Measurements from ENCODE around the gene HOXC11.

HOXC11 gene

DNA sequence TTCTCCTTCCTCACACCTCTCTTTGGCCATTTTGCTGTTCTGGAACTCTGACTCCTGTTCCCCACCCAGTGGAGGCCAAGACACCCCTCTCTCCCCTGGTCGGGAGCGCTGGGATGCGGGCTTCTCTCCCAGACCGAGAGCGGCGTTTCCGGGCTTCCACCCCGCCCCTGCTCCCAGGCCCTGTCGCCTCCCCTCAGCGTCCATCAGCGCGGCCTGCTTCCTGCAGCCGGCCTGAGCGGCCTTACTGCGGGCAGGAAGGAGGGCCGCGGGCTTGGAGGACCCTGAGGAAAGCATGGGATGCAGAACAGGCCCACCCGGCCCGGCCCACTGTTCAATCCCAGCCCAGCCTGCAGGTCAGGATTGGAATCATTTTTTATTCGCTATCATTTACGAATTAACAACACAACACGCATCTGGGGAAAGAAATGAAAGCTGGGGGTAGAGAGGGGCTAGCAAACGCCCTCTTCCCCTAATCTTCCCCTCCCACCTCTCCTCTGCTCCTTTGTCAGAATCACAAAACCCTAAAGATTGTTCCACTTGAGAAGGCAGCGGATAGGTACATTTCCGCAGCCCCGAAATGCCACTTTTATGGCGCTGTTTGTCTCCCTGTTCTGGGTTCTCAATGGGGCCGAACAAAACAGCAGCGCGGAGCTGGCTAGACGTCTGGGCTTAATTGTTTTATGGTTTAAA lies 32.1 kb downstream of the HOXC11 start:
- TF ChIP-seq, protein P1, sequence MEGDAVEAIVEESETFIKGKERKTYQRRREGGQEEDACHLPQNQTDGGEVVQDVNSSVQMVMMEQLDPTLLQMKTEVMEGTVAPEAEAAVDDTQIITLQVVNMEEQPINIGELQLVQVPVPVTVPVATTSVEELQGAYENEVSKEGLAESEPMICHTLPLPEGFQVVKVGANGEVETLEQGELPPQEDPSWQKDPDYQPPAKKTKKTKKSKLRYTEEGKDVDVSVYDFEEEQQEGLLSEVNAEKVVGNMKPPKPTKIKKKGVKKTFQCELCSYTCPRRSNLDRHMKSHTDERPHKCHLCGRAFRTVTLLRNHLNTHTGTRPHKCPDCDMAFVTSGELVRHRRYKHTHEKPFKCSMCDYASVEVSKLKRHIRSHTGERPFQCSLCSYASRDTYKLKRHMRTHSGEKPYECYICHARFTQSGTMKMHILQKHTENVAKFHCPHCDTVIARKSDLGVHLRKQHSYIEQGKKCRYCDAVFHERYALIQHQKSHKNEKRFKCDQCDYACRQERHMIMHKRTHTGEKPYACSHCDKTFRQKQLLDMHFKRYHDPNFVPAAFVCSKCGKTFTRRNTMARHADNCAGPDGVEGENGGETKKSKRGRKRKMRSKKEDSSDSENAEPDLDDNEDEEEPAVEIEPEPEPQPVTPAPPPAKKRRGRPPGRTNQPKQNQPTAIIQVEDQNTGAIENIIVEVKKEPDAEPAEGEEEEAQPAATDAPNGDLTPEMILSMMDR (IDR thresholded peaks at IDR 0.05) = no peak

DNA sequence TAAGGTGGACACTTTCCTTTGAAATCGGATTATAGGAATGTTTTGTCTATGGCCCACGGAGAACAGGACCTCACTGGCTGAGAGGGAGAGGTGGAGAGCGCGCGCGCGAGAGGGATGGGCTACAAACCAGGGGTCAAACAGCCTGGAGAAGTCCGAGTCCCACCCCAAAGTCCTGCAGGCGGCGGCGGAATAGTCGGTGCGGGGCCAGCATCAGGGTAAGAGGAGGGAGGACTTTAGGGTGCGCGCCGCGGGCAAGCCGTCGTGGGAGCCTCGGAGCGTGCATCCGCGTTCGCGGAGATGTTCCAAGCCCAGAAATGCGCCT lies 32.6 kb downstream of the HOXC11 start:
- TF ChIP-seq, protein P1 (IDR thresholded peaks at IDR 0.05) = no peak

DNA sequence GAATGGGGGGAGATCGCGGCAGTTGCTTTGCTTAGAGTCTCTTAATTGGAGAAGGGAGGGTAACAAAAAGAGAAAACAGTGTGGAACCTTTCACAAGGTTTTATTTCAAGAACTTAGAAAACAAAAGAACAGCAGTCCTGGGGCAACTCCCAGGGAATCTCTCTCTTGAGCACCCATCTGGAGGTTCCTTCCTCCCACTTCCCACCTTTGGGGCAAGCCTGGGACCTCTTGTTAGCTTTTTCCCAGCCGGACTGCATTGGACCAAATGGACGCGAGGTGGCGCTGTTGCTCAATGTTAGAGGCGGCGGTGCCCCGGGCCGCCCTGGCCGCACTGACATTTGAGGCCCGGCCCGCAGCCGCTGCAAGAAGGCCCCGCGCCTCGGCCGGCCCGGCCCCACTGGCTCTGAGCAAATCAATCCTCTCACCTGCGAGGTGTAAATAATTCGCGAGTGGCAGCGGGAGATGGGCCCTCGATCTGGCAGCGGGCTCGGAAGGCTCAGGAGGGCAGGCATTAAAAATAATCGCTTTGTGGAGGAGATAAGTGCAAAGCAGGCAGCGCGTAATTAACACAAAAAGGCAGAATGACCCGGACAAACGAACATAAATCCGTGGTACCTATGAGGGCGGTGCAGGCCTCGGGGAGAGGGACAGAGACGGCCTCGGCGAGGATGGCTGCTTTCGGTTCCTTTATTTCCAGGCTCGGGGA lies 33.1 kb downstream of the HOXC11 start:
- TF ChIP-seq, protein P1 (IDR thresholded peaks at IDR 0.05) = peak; percentile 89

DNA sequence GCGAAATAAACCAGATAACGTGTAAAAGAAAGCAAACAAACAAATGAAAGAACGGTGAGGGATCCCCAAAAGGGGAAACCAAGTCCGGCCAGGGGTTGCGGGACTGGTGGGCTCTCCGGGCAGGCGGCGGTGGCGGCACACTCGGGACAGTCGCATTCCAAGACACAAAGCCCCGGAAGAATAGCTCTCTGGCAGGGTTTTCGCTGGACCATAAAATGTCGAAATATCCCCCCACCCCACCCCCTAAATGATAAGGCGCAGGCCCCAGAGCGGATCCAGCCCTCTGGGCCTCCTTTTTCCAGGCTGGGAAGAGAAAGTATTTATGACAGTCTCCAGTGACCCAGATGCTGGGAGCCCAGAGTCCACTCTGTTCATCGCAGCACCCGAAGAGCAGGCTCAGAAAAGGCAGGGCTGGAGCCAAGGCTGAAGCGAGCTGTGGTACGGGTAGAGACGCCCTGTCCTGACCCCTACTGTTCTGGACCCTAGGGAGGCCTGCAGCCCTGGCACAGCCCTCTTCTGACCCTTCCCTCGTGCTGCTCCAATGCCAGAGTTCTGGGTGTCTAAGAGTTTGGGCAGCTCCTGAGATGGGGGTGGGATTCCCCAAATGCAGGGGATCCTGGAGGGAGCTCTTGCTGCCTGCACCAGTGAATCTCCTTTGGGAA lies 33.8 kb downstream of the HOXC11 start:
- TF ChIP-seq, protein P1 (IDR thresholded peaks at IDR 0.05) = no peak

DNA sequence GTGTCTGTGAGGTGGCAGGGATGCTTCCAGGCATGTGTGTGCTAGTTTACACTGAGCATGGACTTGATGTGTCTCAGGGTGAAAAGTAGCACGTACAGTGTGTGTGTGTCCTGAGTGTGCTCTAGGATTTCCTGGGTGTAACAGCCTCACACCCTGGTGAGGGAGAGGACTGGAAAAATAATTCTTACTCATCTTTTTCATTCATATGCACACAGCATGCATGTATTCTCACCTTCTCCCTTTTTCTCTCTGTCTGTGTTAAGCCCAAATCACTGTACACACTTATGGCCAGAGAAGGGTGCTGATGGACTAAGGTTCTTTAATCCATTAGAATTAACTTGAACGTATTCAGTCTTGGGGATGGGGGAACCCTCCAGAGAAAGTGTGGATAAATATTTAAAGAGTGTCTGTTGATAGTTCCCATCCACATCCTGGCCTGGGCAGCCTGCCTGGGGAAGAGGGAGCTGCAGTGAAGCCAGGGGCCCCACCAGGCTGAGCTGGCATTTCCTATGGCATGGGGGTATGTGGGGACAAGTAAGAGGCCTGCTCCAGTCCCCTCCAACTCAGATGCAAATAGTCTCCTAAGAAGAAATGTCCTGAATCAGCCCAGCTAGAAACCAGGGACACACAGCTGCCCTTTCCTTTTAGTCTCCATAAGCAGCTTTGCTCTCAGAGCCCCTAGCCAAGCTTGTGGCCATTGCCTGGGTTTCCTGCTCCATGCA lies 34.8 kb downstream of the HOXC11 start:
- TF ChIP-seq, protein P1 (IDR thresholded peaks at IDR 0.05) = no peak

DNA sequence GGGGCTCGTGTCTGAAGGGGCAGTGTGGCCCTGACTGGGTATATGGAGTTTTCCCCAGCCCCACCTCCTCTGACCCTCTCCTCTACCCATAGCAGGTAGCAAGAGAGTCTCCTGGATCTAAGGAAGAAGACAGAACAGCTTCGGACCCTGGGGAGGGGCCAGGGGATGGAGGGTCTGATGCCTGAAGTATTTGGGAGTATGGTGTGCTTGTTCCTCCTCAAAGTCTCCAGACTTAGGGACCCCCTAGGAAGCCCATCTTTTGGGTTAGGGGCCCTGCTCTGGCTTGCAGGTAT lies 35.3 kb downstream of the HOXC11 start:
- TF ChIP-seq, protein P1 (IDR thresholded peaks at IDR 0.05) = no peak

DNA sequence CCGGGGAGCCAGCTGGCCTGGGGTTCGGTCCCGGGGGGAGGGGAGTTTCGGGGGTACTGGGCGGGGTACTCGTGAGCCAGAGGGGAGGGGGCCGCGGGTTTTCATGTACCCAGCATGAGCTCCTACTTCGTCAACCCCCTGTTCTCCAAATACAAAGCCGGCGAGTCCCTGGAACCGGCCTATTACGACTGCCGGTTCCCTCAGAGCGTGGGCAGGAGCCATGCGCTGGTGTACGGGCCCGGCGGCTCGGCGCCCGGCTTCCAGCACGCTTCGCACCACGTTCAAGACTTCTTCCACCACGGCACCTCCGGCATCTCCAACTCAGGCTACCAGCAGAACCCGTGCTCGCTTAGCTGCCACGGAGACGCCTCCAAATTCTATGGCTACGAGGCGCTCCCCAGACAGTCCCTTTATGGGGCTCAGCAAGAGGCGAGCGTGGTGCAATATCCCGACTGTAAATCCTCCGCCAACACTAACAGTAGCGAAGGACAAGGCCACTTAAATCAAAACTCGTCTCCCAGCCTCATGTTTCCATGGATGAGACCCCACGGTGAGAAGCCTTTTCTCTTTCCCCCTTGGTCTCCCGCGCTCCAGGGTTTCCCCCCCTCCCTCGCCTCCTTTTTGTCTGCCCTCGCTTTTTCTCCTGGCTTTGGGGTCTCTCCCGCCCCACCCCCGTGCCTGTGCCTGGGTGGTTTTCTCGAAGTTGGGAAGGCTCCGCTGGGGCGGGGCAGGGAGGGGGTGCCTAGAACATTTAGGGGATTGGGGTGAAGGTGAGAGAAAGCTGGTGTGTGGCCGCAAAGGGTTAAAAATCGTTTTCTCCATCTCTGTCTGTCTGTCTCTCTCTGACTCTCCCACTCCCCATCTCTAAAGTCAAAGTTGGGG lies 36.5 kb downstream of the HOXC11 start:
- TF ChIP-seq, protein P1 (IDR thresholded peaks at IDR 0.05) = no peak
